Measurements from ENCODE around the gene PARPBP.
"Not testable (repeated sequence)": the region's sequence is repeated elsewhere in the genome, so short reads cannot be mapped to it uniquely, and the experiment has no call there.

PARPBP gene

GRCh38 chr12:102114212-102114611, 5.8 kb upstream of the PARPBP start:
- H3K9me3 ChIP-seq (ENCODE audit: control insufficient read depth, insufficient read depth, low read depth, low read length) = no peaks in the 10 kb centered on the region
- H3K4me3 ChIP-seq (ENCODE audit: low read depth, low read length) = no peak overlapping the region
- no peak overlapping the region for H3K27ac ChIP-seq (ENCODE audit: low read depth, low read length)
- peaks cover 12% of the 10 kb centered on the region; the same call in 1 of the 2 replicates for H3K4me1 ChIP-seq (ENCODE audit: control insufficient read depth, insufficient read depth, low read length)
- no peak overlapping the region for H3K9ac ChIP-seq (ENCODE audit: low read length)
- peaks cover 74% of the 10 kb centered on the region for H3K36me3 ChIP-seq (ENCODE audit: control insufficient read depth, insufficient read depth, low read length)
- H3K27me3 ChIP-seq (ENCODE audit: control insufficient read depth, insufficient read depth, low read length) = no peaks in the 10 kb centered on the region

- Histone ChIP-seq H3K27ac (ENCODE audit: low read depth, low read length) (no peak overlapping the region), H3K4me1 (ENCODE audit: control insufficient read depth, insufficient read depth, low read length) (peaks cover 14% of the 10 kb centered on the region; the same call in 1 of the 2 replicates), H3K27me3 (ENCODE audit: control insufficient read depth, insufficient read depth, low read length) (no peaks in the 10 kb centered on the region), H3K9ac (ENCODE audit: low read length) (no peak overlapping the region), H3K9me3 (ENCODE audit: control insufficient read depth, insufficient read depth, low read depth, low read length) (no peaks in the 10 kb centered on the region), H3K4me3 (ENCODE audit: low read depth, low read length) (no peak overlapping the region), H3K36me3 (ENCODE audit: control insufficient read depth, insufficient read depth, low read length) (peaks cover 54% of the 10 kb centered on the region)
These were observed 3.6 kb upstream of the PARPBP start for GRCh38 chr12:102116392-102116791.

- peak overlapping the region; percentile 90 for H3K4me3 ChIP-seq (ENCODE audit: low read depth, low read length)
- H3K9me3 ChIP-seq (ENCODE audit: control insufficient read depth, insufficient read depth, low read depth, low read length) = no peaks in the 10 kb centered on the region
- H3K4me1 ChIP-seq (ENCODE audit: control insufficient read depth, insufficient read depth, low read length) = peaks cover 8% of the 10 kb centered on the region; the same call in 1 of the 2 replicates
- H3K27ac ChIP-seq (ENCODE audit: low read depth, low read length) = no peak overlapping the region
- H3K36me3 ChIP-seq (ENCODE audit: control insufficient read depth, insufficient read depth, low read length) = peaks cover 38% of the 10 kb centered on the region
- H3K9ac ChIP-seq (ENCODE audit: low read length) = no peak overlapping the region
- no peaks in the 10 kb centered on the region for H3K27me3 ChIP-seq (ENCODE audit: control insufficient read depth, insufficient read depth, low read length)
These were observed 1.1 kb upstream of the PARPBP start for GRCh38 chr12:102118874-102119273.

- Histone ChIP-seq H3K27me3 (ENCODE audit: control insufficient read depth, insufficient read depth, low read length) (no peaks in the 10 kb centered on the region), H3K4me1 (ENCODE audit: control insufficient read depth, insufficient read depth, low read length) (peaks cover 8% of the 10 kb centered on the region; the same call in 1 of the 2 replicates), H3K4me3 (ENCODE audit: low read depth, low read length) (peak overlapping the region; percentile 90), H3K27ac (ENCODE audit: low read depth, low read length) (peak overlapping the region; percentile 45; the same call in 1 of the 2 replicates), H3K9ac (ENCODE audit: low read length) (peak overlapping the region; percentile 99), H3K9me3 (ENCODE audit: control insufficient read depth, insufficient read depth, low read depth, low read length) (no peaks in the 10 kb centered on the region), H3K36me3 (ENCODE audit: control insufficient read depth, insufficient read depth, low read length) (peaks cover 40% of the 10 kb centered on the region)
These were observed 536 bp downstream of the PARPBP start for GRCh38 chr12:102120564-102120873.

GRCh38 chr12:102120886-102121285, 903 bp downstream of the PARPBP start:
- Histone ChIP-seq H3K4me1 (ENCODE audit: control insufficient read depth, insufficient read depth, low read length) (peaks cover 8% of the 10 kb centered on the region; the same call in 1 of the 2 replicates), H3K4me3 (ENCODE audit: low read depth, low read length) (peak overlapping the region; percentile 90), H3K36me3 (ENCODE audit: control insufficient read depth, insufficient read depth, low read length) (peaks cover 41% of the 10 kb centered on the region), H3K27me3 (ENCODE audit: control insufficient read depth, insufficient read depth, low read length) (no peaks in the 10 kb centered on the region), H3K9ac (ENCODE audit: low read length) (peak overlapping the region; percentile 99), H3K9me3 (ENCODE audit: control insufficient read depth, insufficient read depth, low read depth, low read length) (no peaks in the 10 kb centered on the region), H3K27ac (ENCODE audit: low read depth, low read length) (peak overlapping the region; percentile 45; the same call in 1 of the 2 replicates)

- Histone ChIP-seq H3K36me3 (ENCODE audit: control insufficient read depth, insufficient read depth, low read length) (peaks cover 41% of the 10 kb centered on the region), H3K9ac (ENCODE audit: low read length) (peak overlapping the region; percentile 99), H3K4me3 (ENCODE audit: low read depth, low read length) (peak overlapping the region; percentile 90)
- not testable (repeated sequence) for H3K4me1 ChIP-seq (ENCODE audit: control insufficient read depth, insufficient read depth, low read length); H3K27ac ChIP-seq (ENCODE audit: low read depth, low read length); H3K27me3 ChIP-seq (ENCODE audit: control insufficient read depth, insufficient read depth, low read length); H3K9me3 ChIP-seq (ENCODE audit: control insufficient read depth, insufficient read depth, low read depth, low read length)
These were observed 1.3 kb downstream of the PARPBP start for GRCh38 chr12:102121328-102121727.

- H3K9ac ChIP-seq (ENCODE audit: low read length); H3K9me3 ChIP-seq (ENCODE audit: control insufficient read depth, insufficient read depth, low read depth, low read length); H3K4me1 ChIP-seq (ENCODE audit: control insufficient read depth, insufficient read depth, low read length); H3K4me3 ChIP-seq (ENCODE audit: low read depth, low read length); H3K27me3 ChIP-seq (ENCODE audit: control insufficient read depth, insufficient read depth, low read length); H3K27ac ChIP-seq (ENCODE audit: low read depth, low read length): not testable (repeated sequence)
- H3K36me3 ChIP-seq (ENCODE audit: control insufficient read depth, insufficient read depth, low read length) = peaks cover 23% of the 10 kb centered on the region
These were observed 10.7 kb downstream of the PARPBP start for GRCh38 chr12:102130720-102131119.

- H3K27ac ChIP-seq (ENCODE audit: low read depth, low read length); H3K9me3 ChIP-seq (ENCODE audit: control insufficient read depth, insufficient read depth, low read depth, low read length); H3K27me3 ChIP-seq (ENCODE audit: control insufficient read depth, insufficient read depth, low read length); H3K9ac ChIP-seq (ENCODE audit: low read length); H3K4me3 ChIP-seq (ENCODE audit: low read depth, low read length); H3K4me1 ChIP-seq (ENCODE audit: control insufficient read depth, insufficient read depth, low read length): not testable (repeated sequence)
- peaks cover 18% of the 10 kb centered on the region for H3K36me3 ChIP-seq (ENCODE audit: control insufficient read depth, insufficient read depth, low read length)
These were observed 11.5 kb downstream of the PARPBP start for GRCh38 chr12:102131442-102131841.

GRCh38 chr12:102137619-102138018, 17.6 kb downstream of the PARPBP start:
- H3K4me1 ChIP-seq (ENCODE audit: control insufficient read depth, insufficient read depth, low read length); H3K9me3 ChIP-seq (ENCODE audit: control insufficient read depth, insufficient read depth, low read depth, low read length); H3K27ac ChIP-seq (ENCODE audit: low read depth, low read length); H3K9ac ChIP-seq (ENCODE audit: low read length); H3K4me3 ChIP-seq (ENCODE audit: low read depth, low read length); H3K27me3 ChIP-seq (ENCODE audit: control insufficient read depth, insufficient read depth, low read length): not testable (repeated sequence)
- peaks cover 13% of the 10 kb centered on the region; the same call in 1 of the 2 replicates for H3K36me3 ChIP-seq (ENCODE audit: control insufficient read depth, insufficient read depth, low read length)

- H3K9me3 ChIP-seq (ENCODE audit: control insufficient read depth, insufficient read depth, low read depth, low read length); H3K27ac ChIP-seq (ENCODE audit: low read depth, low read length); H3K4me3 ChIP-seq (ENCODE audit: low read depth, low read length); H3K27me3 ChIP-seq (ENCODE audit: control insufficient read depth, insufficient read depth, low read length); H3K9ac ChIP-seq (ENCODE audit: low read length); H3K4me1 ChIP-seq (ENCODE audit: control insufficient read depth, insufficient read depth, low read length): not testable (repeated sequence)
- peaks cover 10% of the 10 kb centered on the region; the same call in 1 of the 2 replicates for H3K36me3 ChIP-seq (ENCODE audit: control insufficient read depth, insufficient read depth, low read length)
These were observed 22.9 kb downstream of the PARPBP start for GRCh38 chr12:102142866-102143373.

GRCh38 chr12:102144221-102144620, 24.2 kb downstream of the PARPBP start:
- H3K4me1 ChIP-seq (ENCODE audit: control insufficient read depth, insufficient read depth, low read length) = no peaks in the 10 kb centered on the region
- peaks cover 5% of the 10 kb centered on the region; the same call in 1 of the 2 replicates for H3K9me3 ChIP-seq (ENCODE audit: control insufficient read depth, insufficient read depth, low read depth, low read length)
- no peak overlapping the region for H3K4me3 ChIP-seq (ENCODE audit: low read depth, low read length)
- H3K9ac ChIP-seq (ENCODE audit: low read length) = no peak overlapping the region
- no peak overlapping the region for H3K27ac ChIP-seq (ENCODE audit: low read depth, low read length)
- H3K36me3 ChIP-seq (ENCODE audit: control insufficient read depth, insufficient read depth, low read length) = peaks cover 10% of the 10 kb centered on the region; the same call in 1 of the 2 replicates
- H3K27me3 ChIP-seq (ENCODE audit: control insufficient read depth, insufficient read depth, low read length) = no peaks in the 10 kb centered on the region

Data from HUES6 (cell line).